Omental fat pad (tissue), 4 donors: ENCODE measurements around the gene HEATR9. TPM values are rescaled to one million over a fixed set of nuclear protein-coding genes. Genes with fewer than 3 reads are reported as not detected.
A peak's percentile ranks its signal among the peaks of the same experiment; 100 is the strongest.

Source experiments
- ATAC-seq: fragments of 150-250 bp; one replicate; pipeline ENCODE4 v1.9.1; 2016; ENCODE audit warnings: mild to moderate bottlenecking, moderate library complexity; ENCODE audit not compliant: low FRiP score
- DNase-seq: peaks from one replicate; pipeline ENCODE4 v3.0.0-alpha.2; 2019; ENCODE audit warnings: low spot score
- total RNA-seq, 4 donors: library from RNA; depleted of rRNA; stranded (reverse); fragments of >200 nt; gene quantifications; one replicate each; pipeline ENCODE4 v1.1.0, GENCODE V29; 2016
- TF ChIP-seq, protein P1 (sequence below), 3 donors: fragments of 450-650 bp; IDR thresholded peaks; one replicate each; pipeline ENCODE4 v1.5.1; 2016 to 2017; ENCODE audit warnings: antibody characterized with exemption in 3 of 3, mild to moderate bottlenecking in 3 of 3, moderate library complexity in 2 of 3

The HEATR9 gene
- total RNA-seq, 4 donors from 2014 or later, result not detected

DNA sequence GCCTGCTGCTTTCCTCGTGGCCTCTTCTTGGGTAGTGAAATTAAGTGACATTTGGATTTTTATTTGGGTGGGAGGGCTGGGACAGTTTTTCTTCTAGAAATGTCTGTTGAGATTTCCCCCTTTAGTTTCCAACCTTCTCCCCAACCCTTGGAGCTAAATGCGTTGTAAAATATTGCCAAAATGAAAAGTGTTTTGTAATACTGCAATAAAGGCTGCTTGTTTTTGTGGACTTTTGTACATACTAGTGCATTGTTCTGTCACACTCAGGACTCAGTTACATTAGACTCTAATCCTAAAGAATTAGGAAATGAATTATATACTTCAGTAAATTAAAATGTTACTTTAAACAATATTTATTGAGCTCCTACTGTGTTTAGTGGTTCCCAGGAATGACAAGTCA lies 21.7 kb downstream of the HEATR9 start:
- DNase-seq, result no peak
- ATAC-seq, result no peak
- TF ChIP-seq, protein P1, sequence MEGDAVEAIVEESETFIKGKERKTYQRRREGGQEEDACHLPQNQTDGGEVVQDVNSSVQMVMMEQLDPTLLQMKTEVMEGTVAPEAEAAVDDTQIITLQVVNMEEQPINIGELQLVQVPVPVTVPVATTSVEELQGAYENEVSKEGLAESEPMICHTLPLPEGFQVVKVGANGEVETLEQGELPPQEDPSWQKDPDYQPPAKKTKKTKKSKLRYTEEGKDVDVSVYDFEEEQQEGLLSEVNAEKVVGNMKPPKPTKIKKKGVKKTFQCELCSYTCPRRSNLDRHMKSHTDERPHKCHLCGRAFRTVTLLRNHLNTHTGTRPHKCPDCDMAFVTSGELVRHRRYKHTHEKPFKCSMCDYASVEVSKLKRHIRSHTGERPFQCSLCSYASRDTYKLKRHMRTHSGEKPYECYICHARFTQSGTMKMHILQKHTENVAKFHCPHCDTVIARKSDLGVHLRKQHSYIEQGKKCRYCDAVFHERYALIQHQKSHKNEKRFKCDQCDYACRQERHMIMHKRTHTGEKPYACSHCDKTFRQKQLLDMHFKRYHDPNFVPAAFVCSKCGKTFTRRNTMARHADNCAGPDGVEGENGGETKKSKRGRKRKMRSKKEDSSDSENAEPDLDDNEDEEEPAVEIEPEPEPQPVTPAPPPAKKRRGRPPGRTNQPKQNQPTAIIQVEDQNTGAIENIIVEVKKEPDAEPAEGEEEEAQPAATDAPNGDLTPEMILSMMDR (IDR thresholded peaks at IDR 0.05), result no peak

DNA sequence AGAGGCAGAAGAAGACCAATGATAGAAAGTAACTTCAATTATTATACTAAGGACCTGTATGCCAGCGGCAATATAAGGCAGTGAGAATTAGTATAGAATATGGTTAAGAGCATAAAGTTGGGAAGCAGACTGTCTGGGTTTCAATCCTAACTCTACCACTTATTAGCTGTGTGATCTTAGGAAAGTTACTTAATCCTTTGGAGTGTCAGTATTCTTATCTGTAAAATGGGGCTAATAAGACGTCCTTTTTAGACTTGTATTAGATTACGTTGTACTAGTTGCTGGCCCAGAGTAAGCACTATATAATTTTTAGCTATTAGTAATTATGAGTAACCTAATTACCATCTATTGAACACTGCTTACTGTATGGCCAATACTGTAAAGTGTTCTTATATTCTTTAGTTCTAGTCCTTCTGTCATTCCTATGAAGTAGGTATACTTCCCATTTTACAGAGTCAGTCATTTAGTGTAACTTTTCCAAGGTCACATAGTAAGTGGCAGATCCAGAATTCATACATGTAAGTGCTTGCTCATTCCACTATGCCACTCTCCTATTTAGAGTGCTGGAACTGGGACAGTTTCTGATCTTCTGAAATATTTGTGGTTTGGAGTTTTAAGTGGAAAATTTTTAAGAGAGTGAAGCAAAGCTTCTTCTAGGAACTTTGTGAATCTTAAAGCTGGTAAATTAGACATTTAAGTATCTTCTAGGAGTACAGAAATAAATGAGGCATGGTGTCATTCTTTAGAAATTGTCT lies 22.5 kb downstream of the HEATR9 start:
- no peak for ATAC-seq
- no peak for DNase-seq
- TF ChIP-seq, protein P1 (IDR thresholded peaks at IDR 0.05), result no peak

DNA sequence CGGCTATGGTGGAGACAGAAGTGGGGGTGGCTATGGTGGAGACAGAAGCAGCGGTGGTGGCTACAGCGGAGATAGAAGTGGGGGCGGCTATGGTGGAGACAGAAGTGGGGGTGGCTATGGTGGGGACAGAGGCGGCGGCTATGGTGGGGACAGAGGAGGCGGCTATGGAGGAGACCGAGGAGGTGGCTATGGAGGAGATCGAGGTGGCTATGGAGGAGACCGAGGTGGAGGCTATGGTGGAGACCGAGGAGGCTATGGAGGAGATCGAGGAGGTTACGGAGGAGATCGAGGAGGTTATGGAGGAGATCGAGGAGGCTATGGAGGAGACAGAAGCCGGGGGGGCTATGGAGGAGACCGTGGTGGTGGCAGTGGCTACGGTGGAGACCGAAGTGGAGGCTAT lies 24.1 kb downstream of the HEATR9 start:
- TF ChIP-seq, protein P1 (IDR thresholded peaks at IDR 0.05), result no peak
- no peak for DNase-seq
- no peak for ATAC-seq

DNA sequence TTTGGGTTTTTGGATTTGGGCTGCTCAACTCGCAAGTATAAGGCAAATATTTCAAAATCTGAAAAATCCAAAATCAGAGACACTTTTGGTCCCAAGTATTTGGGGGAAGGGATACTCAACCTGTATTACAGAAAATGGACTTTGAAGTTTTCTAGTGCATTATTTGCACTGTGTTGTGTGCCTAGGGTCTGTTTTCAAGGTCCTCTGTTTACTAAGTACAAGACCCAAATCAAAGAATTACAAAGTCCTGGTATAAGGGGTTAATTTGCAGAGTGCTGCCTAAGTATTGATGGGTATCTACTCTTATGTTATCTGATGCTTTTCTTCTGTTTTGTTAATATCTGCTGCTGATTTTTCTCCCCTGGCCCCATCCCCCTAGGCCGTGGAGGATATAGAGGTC lies 25.0 kb downstream of the HEATR9 start:
- ATAC-seq (no peak), DNase-seq (no peak)
- TF ChIP-seq, protein P1 (IDR thresholded peaks at IDR 0.05), result no peak

DNA sequence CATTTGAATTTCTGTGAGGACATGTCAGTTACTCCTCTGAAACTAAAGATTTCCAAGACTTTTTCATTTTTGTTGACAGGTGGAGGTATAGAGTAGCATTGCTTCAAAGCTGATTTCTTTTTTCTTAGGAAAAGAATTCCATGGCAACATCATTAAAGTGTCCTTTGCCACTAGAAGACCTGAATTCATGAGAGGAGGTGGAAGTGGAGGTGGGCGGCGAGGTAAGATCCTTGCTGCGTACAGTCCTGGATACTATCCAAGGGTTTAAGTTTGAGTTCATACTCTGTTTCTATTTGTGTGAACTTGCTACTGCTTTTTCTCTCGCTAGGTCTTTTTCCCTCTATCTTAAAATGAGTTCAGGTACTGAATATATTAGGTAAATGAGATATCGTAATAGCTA lies 26.5 kb downstream of the HEATR9 start:
- DNase-seq (no peak), ATAC-seq (no peak)
- TF ChIP-seq, protein P1 (IDR thresholded peaks at IDR 0.05), result no peak

DNA sequence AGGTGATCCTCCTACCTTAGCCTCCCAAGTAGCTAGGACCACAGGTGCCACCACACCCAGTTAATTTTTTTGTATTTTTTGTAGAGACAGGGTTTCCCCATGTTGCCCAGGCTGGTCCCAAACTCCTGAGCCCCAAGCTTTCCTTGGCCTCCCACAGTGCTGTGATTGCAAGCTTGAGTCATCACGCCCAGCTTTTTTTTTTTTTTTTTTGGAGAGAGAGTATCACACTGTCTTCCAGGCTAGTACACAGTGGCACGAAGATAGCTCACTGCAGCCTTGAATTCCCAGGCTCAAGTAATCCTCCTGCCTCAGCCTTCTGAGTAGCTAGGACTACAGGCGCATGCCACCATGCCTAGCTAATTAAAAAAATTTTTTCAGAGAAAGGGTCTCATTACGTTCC lies 27.2 kb downstream of the HEATR9 start:
- peak; percentile 28 for ATAC-seq
- TF ChIP-seq, protein P1 (IDR thresholded peaks at IDR 0.05), result no peak
- no peak for DNase-seq

DNA sequence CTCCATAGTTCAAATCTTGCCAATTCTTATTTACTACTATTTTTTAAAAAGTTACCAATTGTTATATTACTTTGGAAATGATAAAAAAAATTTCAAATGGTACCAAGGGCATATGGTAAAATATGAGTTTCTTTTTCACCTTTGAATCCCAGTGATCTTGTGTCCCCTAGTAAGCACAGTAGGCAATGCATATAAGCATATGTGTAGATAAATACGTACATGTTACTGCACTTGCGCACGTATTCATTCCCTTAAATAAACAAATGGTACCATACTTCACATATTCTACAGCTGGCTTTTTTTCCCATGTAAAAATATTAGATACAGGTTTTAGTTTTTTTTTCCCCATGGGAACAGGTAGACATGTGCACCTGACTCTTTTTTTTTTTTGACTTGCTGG lies 27.6 kb downstream of the HEATR9 start:
- TF ChIP-seq, protein P1 (IDR thresholded peaks at IDR 0.05), result no peak
- ATAC-seq (no peak), DNase-seq (no peak)
